IMR-90 (cell line): Measurements from ENCODE around the gene NFKBIA. TPM values are rescaled to one million over a fixed set of nuclear protein-coding genes. Genes with fewer than 3 reads are reported as not detected.

Experiments used
- ATAC-seq: fragments of 200-7000 bp; cut with Tn5 transposase; 2 replicates; pipeline ENCODE4 v1.9.1; 2020; ENCODE audit warnings: low read depth, mild to moderate bottlenecking, moderate library complexity
- BruUV-seq: library from RNA; stranded (reverse); fragments of 400-500 nt; replicated peaks from 2 replicates; lab custom pipeline; 2021; lab: Mats Ljungman, UMichigan
- CTCF ChIA-PET: fragments of 300-600 bp; formaldehyde crosslinking; extraction: SDS; loops from one replicate; lab custom pipeline; 2021; ENCODE audit warnings: antibody characterized with exemption; lab: Yijun Ruan, JAX
- POLR2A ChIA-PET: fragments of 300-600 bp; sonication (Branson Sonifier 250); formaldehyde crosslinking; loops from one replicate; lab custom pipeline; 2022; ENCODE audit warnings: antibody characterized with exemption; ENCODE audit not compliant: unreplicated experiment; lab: Charles Lee
- DNase-seq: peaks from one replicate; pipeline ENCODE4 v3.0.0; 2013
- H2AFZ ChIP-seq: replicated peaks from 2 replicates; pipeline ENCODE3; 2013; ENCODE audit warnings: low read length, mild to moderate bottlenecking; ENCODE audit not compliant: poor library complexity
- H2AK5ac ChIP-seq: 2 replicates; pipeline ENCODE4 v1.6.1; 2013; ENCODE audit warnings: low read depth, low read length, inconsistent platforms
- H2AK9ac ChIP-seq: replicated peaks from 2 replicates; pipeline ENCODE3; 2013; ENCODE audit warnings: mild to moderate bottlenecking, low read depth, low read length, moderate library complexity; ENCODE audit not compliant: poor library complexity
- H2BK120ac ChIP-seq: 2 replicates; pipeline ENCODE4 v1.6.1; 2013; ENCODE audit warnings: low read depth, low read length, inconsistent platforms
- H2BK15ac ChIP-seq: 3 replicates; pipeline ENCODE4 v1.6.1; 2013; ENCODE audit warnings: low read depth, low read length, inconsistent platforms
- H2BK20ac ChIP-seq: 2 replicates; pipeline ENCODE4 v1.6.1; 2013; ENCODE audit warnings: low read depth, mild to moderate bottlenecking, inconsistent platforms, low read length, moderate library complexity
- H2BK5ac ChIP-seq: 2 replicates; pipeline ENCODE4 v1.6.1; 2013; ENCODE audit warnings: mild to moderate bottlenecking, low read depth, low read length, inconsistent platforms; ENCODE audit not compliant: poor library complexity, severe bottlenecking
- H3K14ac ChIP-seq: replicated peaks from 2 replicates; pipeline ENCODE4 v1.6.1; 2013; ENCODE audit warnings: low read depth, low read length, inconsistent platforms
- H3K18ac ChIP-seq: 2 replicates; pipeline ENCODE4 v1.6.1; 2013; ENCODE audit warnings: low read depth, low read length, control low read depth
- H3K23ac ChIP-seq: 2 replicates; pipeline ENCODE4 v1.6.1; 2013; ENCODE audit warnings: low read depth, low read length, inconsistent platforms
- H3K27ac ChIP-seq: 2 replicates; pipeline ENCODE4 v1.5.1; 2013; ENCODE audit warnings: mild to moderate bottlenecking, control low read depth, low read length; ENCODE audit not compliant: insufficient read depth
- H3K27me3 ChIP-seq: 2 replicates; pipeline ENCODE4 v1.6.1; 2013; ENCODE audit warnings: low read length; ENCODE audit not compliant: control insufficient read depth, insufficient read depth
- H3K36me3 ChIP-seq: 2 replicates; pipeline ENCODE4 v1.6.1; 2013; ENCODE audit warnings: low read length, mixed read lengths; ENCODE audit not compliant: control insufficient read depth, insufficient read depth
- H3K4ac ChIP-seq: 2 replicates; pipeline ENCODE4 v1.6.1; 2013; ENCODE audit warnings: low read depth, low read length, inconsistent platforms
- H3K4me1 ChIP-seq: 2 replicates; pipeline ENCODE4 v1.6.1; 2013; ENCODE audit warnings: low read length, mixed read lengths; ENCODE audit not compliant: control insufficient read depth, insufficient read depth
- H3K4me2 ChIP-seq: 2 replicates; pipeline ENCODE4 v1.6.1; 2013; ENCODE audit warnings: low read depth, mild to moderate bottlenecking, control low read depth, low read length, moderate library complexity
- H3K4me3 ChIP-seq: 2 replicates; pipeline ENCODE4 v1.5.1; 2013; ENCODE audit warnings: low read depth, mild to moderate bottlenecking, control low read depth, low read length, moderate library complexity; ENCODE audit not compliant: insufficient read depth
- H3K56ac ChIP-seq: 2 replicates; pipeline ENCODE4 v1.6.1; 2013; ENCODE audit warnings: low read length, inconsistent platforms; ENCODE audit not compliant: insufficient read depth; ENCODE audit errors: extremely low read depth
- H3K79me1 ChIP-seq, 2 experiments: 2 replicates each; pipeline ENCODE4 v1.6.1; 2013; ENCODE audit warnings: low read length in 2 of 2, inconsistent platforms in 1 of 2, low read depth in 1 of 2
- H3K9ac ChIP-seq: 2 replicates; pipeline ENCODE4 v1.6.1; 2013; ENCODE audit warnings: low read depth, low read length, control low read depth
- H3K9me1 ChIP-seq: 2 replicates; pipeline ENCODE4 v1.6.1; 2013; ENCODE audit warnings: low read length, inconsistent platforms; ENCODE audit not compliant: insufficient read depth
- H3K9me3 ChIP-seq: 2 replicates; pipeline ENCODE4 v1.6.1; 2013; ENCODE audit warnings: low read length; ENCODE audit not compliant: control insufficient read depth, insufficient read depth
- H4K20me1 ChIP-seq: 2 replicates; pipeline ENCODE4 v1.6.1; 2013; ENCODE audit warnings: low read length, inconsistent platforms; ENCODE audit not compliant: insufficient read depth
- H4K5ac ChIP-seq: 2 replicates; pipeline ENCODE4 v1.6.1; 2013; ENCODE audit warnings: mild to moderate bottlenecking, low read depth, low read length, control low read depth
- H4K8ac ChIP-seq, 2 experiments: 2 replicates each; pipeline ENCODE4 v1.6.1; 2013; ENCODE audit warnings: low read depth in 2 of 2, low read length in 2 of 2, control low read depth in 1 of 2, inconsistent platforms in 1 of 2
- H4K91ac ChIP-seq: 2 replicates; pipeline ENCODE4 v1.6.1; 2013; ENCODE audit warnings: low read depth, low read length, inconsistent platforms; ENCODE audit not compliant: insufficient read depth
- MAFK ChIP-seq: IDR thresholded peaks from 2 replicates; pipeline ENCODE4 v1.6.1; 2012; ENCODE audit warnings: low read depth, low read length, improper control_type of control experiment
- NFE2L2 ChIP-seq: fragments of 150-350 bp; IDR thresholded peaks from 2 replicates; pipeline ENCODE4 v1.6.1; 2016; ENCODE audit warnings: low read depth, mild to moderate bottlenecking, low read length
- RAD21 ChIP-seq: IDR thresholded peaks from 2 replicates; pipeline ENCODE4 v1.6.1; 2012; ENCODE audit warnings: low read length, improper control_type of control experiment
- RCOR1 ChIP-seq: IDR thresholded peaks from 2 replicates; pipeline ENCODE4 v1.6.1; 2012; ENCODE audit warnings: mild to moderate bottlenecking, low read length, improper control_type of control experiment; ENCODE audit not compliant: insufficient replicate concordance
- SMC3 ChIP-seq: fragments of 150-350 bp; IDR thresholded peaks from 2 replicates; pipeline ENCODE4 v1.6.1; 2016; ENCODE audit warnings: low read depth, mild to moderate bottlenecking, antibody characterized with exemption, low read length, moderate library complexity
- WGBS, 2 experiments: methylation state at CpG; one replicate each; pipeline versions ENCODE4 v1.1.5 to v1.1.7; 2013; ENCODE audit warnings: missing lambda C conversion rate in 2 of 2; ENCODE audit not compliant: insufficient read length in 1 of 2; ENCODE audit errors: extremely low coverage in 2 of 2; 5-methylcytosine and 5-hydroxymethylcytosine counted together
- dilution Hi-C: fragments of 300-500 bp; cut with HindIII; formaldehyde crosslinking; loops from one replicate; pipeline ENCODE4 v1.14.3; 2018; ENCODE audit warnings: low sequenced_read_pairs; ENCODE audit not compliant: unreplicated experiment
- in situ Hi-C: fragments of 300-500 bp; cut with MboI; formaldehyde crosslinking; loops from 3 replicates; pipeline ENCODE4 v1.14.3; 2019; ENCODE audit warnings: low sequenced_read_pairs, inconsistent platforms, mixed read lengths
- intact Hi-C: fragments of 100-400 bp; cut with micrococcal nuclease; formaldehyde crosslinking; loops from 2 replicates; pipeline ENCODE4 v1.10.0; 2022
- polyA plus RNA-seq, 3 experiments: library from polyadenylated mRNA; depleted of rRNA; stranded (reverse); fragments of >200 nt; gene quantifications; 2 replicates each; pipeline ENCODE4 v1.2.3, GENCODE V29; 2012; ENCODE audit warnings: low replicate concordance in 1 of 3
- total RNA-seq: library from RNA; depleted of rRNA; stranded (reverse); fragments of >200 nt; gene quantifications from 2 replicates; pipeline ENCODE4 v1.2.3, GENCODE V29; 2012

The NFKBIA gene
- total and polyA plus RNA-seq, 2 of the 4 experiments (the other 2 are of a cell fraction): 71.1 to 97.1 TPM

- in situ Hi-C loops: loop anchor here (10.0 kb wide), 1 partner anchor 354 kb away; no protein-coding TSS in a partner anchor
- H3K56ac ChIP-seq: no peak overlapping the region
- no peak overlapping the region for H4K8ac ChIP-seq
- H3K9me1 ChIP-seq: no peaks in the 10 kb centered on the region
- TF ChIP-seq SMC3 (no peak), MAFK (no peak), RAD21 (no peak), RCOR1 (no peak), NFE2L2 (no peak)
- H3K23ac ChIP-seq: no peak overlapping the region
- H3K79me1 ChIP-seq: no peaks in the 10 kb centered on the region
- H2AK5ac ChIP-seq: no peak overlapping the region
- intact Hi-C loops: no loop called here
- H3K4ac ChIP-seq: no peak overlapping the region
- no peaks in the 10 kb centered on the region; the same call in 1 of the 2 replicates for H3K27me3 ChIP-seq
- H3K18ac ChIP-seq: no peak overlapping the region
- WGBS, 2 experiments: no CpG with 5 or more reads among the region's 4 CpGs
- no peaks in the 10 kb centered on the region for H4K20me1 ChIP-seq
- dilution Hi-C loops: loop anchor here (25.0 kb wide), 1 partner anchor 246 kb away; no protein-coding TSS in a partner anchor
- CTCF ChIA-PET: interaction anchor here (0.5 to 0.6 kb wide), 2 partner anchors 14 to 54 kb away, joined by 3 to 6 read pairs; no protein-coding TSS in a partner anchor
- BruUV-seq: no TSS peak
- H3K9ac ChIP-seq: no peak overlapping the region
- H3K4me2 ChIP-seq: no peak overlapping the region
- H3K36me3 ChIP-seq: no peaks in the 10 kb centered on the region
- peaks cover 2% of the 10 kb centered on the region; the same call in 1 of the 2 replicates for H3K9me3 ChIP-seq
- no peak overlapping the region for H4K91ac ChIP-seq
- H4K5ac ChIP-seq: no peak overlapping the region
- ATAC-seq: no peak
- no peaks in the 10 kb centered on the region for H3K4me1 ChIP-seq
- no peak overlapping the region for H2BK5ac ChIP-seq
- no peak overlapping the region for H3K4me3 ChIP-seq
- no peak overlapping the region for H2BK20ac ChIP-seq
- no peak overlapping the region for H2AFZ ChIP-seq
- H3K14ac ChIP-seq: no peak overlapping the region
- DNase-seq: no peak
- H2BK15ac ChIP-seq: no peak overlapping the region
- no peak overlapping the region for H2AK9ac ChIP-seq
- POLR2A ChIA-PET: interaction anchor here (0.7 kb wide), 1 partner anchor 373 kb away, joined by 3 read pairs; no protein-coding TSS in a partner anchor
- no peak overlapping the region for H3K27ac ChIP-seq
- no peak overlapping the region for H2BK120ac ChIP-seq
These were observed 36.6 kb upstream of the NFKBIA start for GRCh38 chr14:35441160-35441559.
